ENCODE measurements around the gene ELAVL1.
A peak's percentile ranks its signal among the peaks of the same experiment; 100 is the strongest.
"Not testable (repeated sequence)": the region's sequence is repeated elsewhere in the genome, so short reads cannot be mapped to it uniquely, and the experiment has no call there.

The ELAVL1 gene

DNA sequence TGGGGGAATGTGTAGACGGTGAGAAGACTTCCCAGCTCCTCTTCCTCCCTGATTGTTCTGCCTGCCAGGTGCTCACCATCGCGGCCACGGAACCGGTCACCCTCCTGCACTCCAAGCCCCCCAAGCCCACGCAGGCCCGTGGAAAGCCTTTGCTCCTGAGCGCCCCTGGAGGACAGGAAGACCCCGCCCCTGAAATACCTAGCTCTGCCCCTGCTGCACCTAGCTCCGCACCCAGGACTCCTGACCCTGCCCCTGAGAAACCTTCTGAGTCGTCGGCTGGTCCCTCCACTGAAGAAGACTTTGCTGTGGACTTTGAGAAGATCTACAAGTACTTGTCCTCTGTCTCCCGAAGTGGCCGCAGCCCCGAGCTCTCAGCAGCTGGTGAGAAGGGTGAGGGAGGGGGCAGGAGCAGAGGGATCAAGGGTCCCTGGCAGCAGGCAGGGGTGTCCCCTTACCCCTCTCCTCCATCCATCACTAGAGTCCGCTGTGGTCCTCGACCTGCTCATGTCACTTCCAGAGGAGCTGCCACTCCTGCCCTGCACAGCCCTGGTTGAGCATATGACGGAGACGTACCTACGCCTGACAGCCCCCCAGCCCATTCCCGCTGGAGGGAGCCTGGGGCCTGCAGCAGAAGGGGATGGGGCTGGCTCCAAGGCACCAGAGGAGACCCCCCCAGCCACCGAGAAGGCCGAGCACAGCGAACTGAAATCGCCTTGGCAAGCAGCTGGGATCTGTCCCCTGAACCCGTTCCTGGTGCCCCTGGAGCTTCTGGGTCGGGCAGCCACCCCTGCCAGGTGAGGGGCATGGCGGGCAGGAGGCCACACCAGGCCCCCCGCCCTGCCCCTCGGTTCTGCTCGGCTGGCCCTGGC is 83.2 kb downstream of the ELAVL1 start:
- DNase-seq (ENCODE audit: low read depth): no peak

DNA sequence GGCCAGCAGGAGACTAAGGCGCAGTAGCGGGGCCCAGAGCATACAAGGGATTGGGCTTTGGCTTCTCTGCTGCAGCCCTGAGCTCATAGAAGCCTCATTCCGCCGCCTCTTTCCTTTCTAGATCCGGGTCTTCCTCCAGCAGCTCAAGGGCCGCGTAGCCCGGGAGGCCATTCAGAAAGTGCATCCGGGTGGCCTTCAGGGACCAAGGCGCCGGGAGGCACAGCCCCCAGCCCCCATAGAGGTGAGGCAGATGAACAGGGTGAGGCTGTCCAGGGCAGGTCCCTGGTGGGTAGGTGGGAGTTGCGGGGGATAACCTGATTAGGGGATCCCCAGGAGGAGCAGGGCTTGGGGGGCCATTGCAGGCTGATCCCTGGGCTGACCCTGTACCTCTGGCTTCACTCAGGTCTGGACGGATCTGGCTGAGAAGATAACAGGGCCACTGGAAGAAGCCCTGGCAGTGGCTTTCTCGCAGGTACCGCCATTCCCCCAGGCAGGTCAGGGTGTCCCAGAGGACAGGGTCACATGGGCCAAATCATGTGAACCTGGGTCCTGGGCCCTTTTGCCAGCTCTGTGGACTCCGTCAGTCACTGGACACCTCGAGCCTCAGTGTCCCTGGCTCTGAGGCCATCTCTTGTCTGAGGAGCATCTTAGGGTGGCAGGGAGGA is 84.0 kb downstream of the ELAVL1 start:
- DNase-seq (ENCODE audit: low read depth): no peak

DNA sequence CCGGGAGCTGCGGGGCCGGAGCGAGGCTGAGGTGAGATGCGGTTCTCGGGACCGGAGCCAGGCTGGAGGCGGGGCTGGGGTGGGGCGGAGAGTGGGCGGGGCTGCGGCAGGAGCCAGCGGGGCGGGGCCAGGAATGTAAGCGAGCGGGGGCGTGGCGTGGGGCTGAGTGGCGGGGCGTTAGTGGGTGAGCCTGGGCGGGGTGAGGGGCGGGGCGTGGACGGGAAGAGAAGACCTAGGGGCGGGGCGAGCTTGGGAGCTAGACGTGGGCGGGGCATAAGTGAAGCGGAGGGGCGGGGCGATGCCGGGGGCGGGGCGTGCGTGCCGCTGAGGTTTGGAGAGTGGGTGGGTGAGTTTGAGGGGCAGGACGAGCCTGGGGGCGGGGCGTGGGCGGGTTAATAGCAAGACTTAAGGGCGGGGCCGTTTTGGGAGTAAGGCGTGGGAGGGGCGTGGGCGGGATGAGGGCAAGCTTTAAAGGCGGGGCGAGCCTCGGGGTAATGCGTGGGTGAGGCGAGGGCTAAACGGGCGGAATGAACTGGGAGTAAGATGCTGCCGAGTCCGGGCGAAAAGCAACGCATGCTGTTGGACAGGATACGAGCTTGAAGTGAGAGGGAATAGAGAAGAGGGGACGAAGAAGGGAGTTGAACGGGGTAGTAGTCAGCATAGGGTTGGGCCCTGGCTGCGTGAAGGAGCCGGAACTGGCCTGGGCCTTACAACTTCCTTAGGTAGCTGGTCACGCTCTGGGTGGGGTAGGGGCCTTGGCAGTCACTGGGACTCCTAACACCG is 84.7 kb downstream of the ELAVL1 start:
- DNase-seq (ENCODE audit: low read depth): peak; percentile 100

DNA sequence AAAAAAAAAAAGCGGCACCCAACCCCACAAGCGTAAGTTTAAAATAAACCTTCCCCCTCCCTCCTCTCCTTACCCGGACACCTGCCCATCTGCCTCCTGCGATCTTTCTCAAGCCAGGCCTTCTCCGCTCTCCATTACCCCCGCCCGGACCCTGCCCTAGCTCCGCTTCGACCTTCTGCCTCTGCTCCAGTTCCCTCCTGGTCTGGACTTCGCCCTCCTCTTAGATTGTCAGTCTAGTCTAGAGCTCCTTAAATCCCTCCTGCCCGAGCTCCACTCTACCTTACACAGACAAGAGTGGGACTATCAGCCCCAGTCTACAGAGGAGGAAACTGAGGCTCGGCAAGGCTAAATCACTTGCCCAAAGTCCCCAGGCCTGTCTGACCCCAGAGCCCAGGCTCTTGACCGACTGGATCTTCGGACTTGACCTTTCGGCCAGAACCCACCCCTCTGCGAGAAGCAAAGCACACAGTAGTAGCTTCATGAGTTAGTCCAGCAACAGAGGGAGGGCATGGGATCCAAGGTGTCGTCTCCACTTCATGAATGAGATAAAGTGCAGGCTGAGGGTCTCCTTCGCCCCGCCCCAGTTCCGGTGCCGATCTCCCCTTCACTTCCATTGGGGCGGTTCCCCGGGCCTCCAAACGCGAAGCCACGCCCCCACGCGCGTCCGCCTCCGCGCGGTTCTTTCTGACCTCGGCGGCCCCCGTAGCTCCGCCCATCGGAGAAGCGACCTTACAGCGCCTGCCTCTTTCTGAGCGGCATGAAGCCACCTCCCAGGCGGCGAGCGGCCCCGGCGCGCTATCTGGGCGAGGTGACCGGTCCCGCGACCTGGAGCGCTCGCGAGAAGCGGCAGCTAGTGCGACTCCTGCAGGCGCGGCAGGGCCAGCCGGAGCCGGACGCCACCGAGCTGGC is 85.6 kb downstream of the ELAVL1 start, which contains the start of gene SNAPC2:
Gene SNAPC2, plus strand, starts transcription at position 729 of the 909 bp plus-strand sequence. Its CDS starts 29 bp downstream, at position 758.
- DNase-seq (ENCODE audit: low read depth): peak; percentile 94

DNA sequence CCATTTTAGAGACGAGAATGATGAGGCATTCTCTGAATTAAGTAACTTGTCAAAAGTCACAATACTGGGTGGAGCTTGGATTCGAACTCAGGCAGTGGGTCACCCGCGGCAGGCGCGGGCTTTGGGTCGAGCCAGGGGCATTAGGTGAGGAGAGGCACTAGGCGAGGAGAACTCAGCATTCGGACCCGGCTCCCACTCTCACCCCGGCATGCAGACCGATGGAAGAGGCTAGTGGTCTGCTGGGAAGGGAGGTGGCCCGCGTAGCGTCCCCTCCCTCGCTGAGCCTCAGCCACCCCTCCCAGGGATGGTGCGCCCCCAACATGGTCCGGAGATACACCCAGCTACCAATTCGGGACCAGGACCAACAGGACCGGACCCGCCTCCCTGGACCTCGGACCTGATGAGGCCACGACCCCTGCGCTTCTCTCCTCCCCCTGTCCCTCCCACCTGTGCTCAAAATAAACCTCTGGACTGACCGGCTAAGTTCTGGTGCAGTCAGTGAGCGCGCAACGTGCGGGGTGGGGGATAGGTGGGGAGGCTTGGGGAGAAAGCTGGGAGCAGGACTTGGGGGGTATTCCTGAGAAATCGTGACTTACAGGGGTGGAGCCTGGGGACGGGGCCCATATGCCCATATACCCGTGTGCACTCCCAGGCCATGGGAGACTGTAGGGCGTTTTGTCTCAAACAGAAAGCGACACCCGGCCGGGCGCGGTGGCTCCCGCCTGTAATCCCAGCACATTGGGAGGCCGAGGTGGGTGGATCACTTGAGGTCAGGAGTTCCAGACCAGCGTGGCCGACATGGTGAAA is 86.6 kb downstream of the ELAVL1 start:
- DNase-seq (ENCODE audit: low read depth): no peak

DNA sequence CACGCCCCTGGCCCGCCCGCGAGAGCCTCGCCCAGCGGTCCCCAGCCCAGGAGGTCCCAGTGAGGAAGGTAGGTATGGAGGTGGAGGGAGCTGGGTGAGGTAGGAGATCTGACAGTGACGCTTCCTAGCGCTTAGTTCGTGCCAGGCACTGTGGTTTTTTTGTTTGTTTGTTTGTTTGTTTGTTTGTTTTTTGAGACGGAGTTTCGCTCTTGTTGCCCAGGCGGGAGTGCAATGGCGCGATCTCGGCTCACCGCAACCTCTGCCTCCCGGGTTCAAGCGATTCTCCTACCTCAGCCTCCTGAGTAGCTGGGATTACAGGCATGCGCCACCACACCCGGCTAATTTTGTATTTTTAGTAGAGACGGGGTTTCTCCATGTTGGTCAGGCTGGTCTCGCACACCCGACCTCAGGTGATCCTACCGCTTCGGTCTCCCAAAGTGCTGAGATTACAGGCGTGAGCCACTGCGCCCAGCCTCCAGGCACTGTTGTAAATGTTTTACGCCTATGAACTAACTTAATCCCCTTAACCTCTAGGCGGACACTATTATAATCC is 87.3 kb downstream of the ELAVL1 start:
- not testable (repeated sequence) for DNase-seq (ENCODE audit: low read depth)

DNA sequence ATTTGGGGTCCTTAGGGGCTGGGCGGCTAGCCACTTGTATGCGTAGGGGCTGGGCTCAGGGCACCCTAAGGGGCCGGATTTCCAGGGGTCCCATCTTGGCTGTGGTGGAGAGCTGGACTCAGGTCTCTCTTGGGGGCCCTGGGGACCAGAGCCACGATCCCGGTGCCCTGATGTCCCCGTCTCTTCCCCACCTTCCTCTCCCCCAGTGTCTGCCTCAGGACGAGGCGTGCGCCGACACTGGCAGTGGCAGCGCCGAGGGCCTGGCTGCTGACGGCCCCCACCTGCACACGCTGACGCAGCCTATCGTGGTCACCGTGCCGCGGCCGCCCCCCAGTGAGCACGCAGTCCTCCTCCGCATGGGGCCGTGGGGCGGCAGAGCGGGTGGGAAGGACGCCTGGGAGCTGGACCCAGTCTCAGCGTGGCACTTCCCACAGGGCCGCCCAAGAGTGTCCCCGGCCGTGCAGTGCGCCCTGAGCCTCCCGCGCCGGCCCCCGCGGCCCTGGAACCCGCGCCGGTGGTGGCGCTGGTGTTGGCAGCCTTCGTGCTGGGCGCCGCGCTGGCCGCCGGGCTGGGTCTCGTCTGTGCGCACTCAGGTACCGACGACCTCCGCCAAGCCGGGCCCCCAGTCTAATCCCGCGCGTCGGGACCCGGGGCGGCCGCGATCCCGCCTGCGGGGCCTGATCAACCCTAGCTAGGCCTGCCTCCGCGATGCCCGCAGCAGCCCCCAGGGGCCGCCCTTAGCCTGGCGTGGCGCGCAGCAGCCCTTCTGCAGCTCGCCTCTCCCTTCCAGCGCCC is 88.0 kb downstream of the ELAVL1 start:
- peak; percentile 39 for DNase-seq (ENCODE audit: low read depth)

DNA sequence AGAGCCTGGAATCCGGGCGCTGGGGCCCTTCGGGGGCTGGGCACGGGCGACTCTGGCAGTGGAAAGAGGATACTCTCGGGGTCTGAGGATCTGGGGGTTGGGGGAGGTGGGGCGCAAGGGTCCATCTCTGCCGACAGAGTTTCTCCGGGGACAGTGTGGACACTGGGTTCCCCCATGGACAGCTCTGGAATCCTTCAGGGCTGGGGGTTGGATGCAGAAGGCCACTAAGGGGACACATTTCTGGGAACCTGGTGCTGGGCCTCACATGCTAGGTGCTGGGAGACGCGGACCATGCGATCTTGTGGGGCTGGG is 88.5 kb downstream of the ELAVL1 start:
- DNase-seq (ENCODE audit: low read depth): no peak

DNA sequence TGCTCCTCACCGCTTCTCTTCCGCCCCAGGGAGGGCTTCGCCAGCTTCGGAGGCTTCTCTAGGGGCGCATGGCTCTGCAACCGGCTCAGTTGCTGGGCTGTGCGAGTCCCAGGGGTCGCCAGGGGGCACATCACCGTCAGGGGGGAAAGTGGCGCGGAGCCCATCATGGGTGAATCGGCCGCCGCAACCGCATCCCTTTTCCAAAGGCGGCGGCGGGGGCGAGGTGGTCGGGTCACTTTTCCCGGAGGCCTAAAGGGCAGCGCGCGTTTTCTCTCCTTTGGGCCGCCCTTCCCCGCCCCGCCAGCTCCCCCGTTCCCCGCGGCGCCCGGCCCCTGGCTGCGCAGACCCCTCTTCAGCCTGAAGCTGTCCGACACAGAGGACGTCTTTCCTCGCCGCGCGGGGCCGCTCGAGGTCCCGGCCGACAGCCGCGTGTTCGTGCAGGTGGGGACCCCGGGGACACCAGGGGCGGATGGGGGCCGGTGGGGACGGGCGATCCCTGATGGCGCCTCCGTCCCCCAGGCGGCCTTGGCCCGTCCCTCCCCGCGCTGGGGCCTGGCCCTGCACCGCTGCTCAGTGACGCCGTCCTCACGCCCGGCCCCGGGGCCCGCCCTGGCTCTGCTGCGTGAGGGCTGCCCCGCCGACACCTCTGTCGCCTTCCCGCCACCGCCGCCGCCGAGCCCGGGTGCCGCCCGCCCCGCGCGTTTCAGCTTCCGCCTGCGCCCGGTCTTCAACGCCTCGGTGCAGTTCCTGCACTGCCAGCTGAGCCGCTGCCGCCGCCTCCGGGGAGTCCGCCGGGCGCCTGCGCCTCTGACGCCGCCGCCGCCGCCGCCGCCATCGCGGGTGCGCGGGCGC is 89.1 kb downstream of the ELAVL1 start:
- DNase-seq (ENCODE audit: low read depth): no peak

DNA sequence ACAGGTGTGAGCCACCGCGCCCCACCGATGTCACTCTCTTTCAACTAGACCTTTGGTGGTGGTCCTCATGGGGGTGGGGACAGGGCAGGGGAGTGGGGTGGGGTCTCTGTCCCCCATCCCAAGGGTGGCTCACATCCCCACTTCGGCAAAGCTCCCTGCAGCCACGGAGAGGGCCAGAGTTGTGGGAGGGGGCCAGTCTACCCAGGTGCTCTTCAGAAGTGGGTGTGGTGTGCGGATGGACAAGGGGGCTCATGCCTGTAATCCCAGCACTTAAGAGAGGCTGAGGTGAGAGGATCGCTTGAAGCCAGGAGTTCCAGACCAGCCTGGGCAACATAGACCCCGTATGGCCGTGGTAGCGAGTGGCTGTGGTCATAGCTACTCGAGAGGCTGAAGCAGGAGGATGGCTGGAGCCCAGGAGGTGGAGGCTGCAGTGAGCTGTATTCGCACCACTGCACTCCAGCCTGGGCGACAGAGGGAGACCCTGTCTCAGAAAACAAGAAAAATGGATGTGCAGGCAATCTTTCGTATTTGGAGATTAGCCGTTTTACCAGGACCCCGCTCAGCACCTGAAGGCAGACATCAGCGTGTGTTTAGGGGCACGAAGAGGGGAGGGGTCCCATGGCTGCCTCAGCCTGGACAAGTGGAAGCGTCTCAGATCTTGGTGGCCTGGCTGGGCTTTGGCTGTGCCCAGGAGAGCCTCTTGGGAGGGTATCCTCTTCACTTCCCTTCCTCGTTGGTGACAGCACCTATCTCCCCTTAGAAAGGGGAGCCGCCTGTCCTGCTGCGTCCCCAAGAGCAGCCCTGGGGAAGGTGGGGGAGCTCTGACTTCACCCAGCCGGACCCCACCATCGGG is 90.0 kb downstream of the ELAVL1 start:
- no peak for DNase-seq (ENCODE audit: low read depth)

DNA sequence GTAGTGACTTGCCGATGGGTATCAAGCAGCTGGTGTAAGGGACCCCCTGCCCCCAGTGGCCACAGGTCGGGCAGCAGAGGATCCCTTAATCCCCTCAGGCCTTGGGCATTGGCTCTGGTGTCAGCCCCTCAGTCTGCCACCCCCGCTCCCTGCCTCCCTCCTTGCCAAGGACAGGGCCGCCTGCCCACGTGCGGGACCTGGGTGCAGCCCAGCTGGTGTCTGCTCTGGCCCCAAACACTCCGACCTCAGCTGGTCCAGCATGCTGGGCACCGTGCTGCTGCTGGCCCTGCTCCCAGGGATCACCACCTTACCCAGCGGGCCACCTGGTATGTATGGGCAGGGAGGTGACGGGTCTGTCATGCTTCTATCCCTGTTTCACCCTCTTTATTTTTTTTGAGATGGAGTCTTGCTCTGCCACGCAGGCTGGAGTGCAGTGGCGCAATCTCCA is 90.8 kb downstream of the ELAVL1 start, which contains the start of gene TGFBR3L:
Gene TGFBR3L, plus strand, starts transcription at position 233 of the 448 bp plus-strand sequence.
- DNase-seq (ENCODE audit: low read depth): no peak

DNA sequence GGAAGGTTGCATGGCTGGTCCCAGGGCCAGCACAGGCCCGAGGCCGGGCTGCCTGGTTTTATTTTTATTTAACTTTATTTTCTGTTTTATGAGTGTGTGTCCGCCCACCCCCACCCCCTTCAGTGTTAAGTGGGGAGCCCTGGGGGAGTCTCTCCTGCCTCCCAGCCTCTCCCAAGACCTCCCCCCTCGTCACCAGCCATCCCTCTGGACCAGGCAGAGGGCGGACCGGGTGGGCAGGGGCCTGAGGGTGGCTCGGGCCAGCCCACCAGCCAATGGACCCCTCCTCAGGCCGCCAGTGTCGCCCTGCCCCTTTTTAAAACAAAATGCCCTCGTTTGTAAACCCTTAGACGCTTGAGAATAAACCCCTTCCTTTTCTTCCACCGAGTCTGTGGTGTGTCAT is 91.3 kb downstream of the ELAVL1 start:
- no peak for DNase-seq (ENCODE audit: low read depth)

DNA sequence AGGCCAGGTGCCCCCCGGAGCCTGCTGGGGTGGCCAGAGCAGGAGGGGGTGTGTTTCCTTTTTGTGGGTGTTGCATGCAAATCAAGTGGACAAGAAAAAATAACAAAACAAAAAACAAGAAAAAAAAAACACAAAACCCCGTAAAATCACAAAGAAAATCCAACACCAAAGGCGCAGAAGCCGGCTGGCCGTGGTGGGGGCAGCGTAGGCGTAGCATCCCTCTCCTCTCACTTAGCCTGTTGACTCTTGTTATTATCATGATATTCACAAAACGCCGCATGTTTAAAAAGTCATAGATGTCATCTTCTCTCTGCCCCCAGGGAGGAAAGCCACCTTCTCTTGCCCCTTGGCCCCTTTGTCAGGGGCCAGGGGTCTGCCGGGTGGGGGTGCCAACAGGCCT is 91.8 kb downstream of the ELAVL1 start:
- no peak for DNase-seq (ENCODE audit: low read depth)

DNA sequence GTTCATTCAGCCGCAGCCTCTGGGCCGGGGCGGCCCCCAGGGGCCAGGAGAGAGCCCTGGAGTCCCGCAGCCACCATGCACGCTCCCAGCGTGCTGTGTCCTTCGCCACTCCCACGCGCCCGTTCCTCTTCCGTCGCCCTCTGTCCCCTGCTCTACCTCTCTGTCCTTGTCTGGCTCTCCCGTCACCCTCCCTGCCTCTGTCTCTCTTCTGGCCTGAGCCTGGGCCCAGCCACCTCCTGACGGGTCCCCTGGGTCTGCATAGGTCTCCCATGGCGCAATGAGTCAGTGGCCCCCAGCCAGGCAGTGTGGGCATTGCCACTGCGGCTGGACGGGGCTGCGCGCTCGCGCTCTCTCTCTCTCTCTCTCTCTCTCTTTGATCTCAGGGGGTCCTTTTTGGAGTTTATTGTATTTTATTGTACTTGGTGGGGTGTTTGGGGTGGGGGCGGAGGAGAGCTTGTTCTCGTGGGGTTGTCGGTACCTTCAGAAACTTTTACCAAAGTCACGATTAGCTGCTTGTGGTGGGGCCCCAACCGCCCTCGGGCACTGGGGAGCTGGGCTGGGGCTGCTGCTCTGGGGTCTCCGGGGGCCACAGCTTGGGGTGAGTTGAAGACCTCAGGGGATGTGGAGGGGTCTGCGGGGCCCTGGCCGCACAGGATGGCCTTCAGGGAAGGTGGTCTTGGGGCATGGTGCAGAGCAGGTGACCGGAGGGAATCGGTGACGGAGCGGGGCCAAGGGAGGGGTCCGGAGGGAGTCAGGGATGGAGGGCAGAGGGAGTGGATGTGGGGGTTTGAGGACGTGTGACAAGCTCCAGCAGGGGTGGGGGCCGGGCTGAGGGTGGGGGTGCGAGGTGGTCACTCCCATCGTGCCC is 92.5 kb downstream of the ELAVL1 start:
- no peak for DNase-seq (ENCODE audit: low read depth)

DNA sequence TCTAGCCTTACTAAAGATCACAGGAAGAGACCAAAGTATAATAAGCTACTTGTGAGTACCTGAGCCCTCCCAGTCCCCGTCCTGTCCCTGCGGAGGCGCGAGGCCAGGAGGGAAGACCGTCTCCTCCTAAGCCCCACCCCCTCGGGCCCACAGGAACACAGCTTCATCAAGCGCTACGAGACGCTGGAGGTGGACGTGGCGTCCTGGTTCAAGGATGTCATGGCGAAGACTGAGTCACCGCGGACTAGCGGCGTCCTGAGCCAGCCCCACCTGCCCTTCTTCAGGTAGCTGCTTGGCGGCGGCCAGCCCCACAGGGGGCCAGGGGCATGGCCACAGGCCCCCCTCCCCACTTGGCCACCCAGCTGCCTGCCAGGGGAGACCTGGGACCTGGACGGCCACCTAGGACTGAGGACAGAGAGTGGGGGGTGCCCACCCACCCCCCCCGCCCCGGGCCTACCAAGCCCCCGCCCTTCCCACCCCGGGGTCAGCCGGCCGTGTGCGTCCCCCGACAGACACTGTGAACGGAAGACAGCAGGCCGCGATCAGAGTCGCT is 93.2 kb downstream of the ELAVL1 start:
- DNase-seq (ENCODE audit: low read depth): no peak

DNA sequence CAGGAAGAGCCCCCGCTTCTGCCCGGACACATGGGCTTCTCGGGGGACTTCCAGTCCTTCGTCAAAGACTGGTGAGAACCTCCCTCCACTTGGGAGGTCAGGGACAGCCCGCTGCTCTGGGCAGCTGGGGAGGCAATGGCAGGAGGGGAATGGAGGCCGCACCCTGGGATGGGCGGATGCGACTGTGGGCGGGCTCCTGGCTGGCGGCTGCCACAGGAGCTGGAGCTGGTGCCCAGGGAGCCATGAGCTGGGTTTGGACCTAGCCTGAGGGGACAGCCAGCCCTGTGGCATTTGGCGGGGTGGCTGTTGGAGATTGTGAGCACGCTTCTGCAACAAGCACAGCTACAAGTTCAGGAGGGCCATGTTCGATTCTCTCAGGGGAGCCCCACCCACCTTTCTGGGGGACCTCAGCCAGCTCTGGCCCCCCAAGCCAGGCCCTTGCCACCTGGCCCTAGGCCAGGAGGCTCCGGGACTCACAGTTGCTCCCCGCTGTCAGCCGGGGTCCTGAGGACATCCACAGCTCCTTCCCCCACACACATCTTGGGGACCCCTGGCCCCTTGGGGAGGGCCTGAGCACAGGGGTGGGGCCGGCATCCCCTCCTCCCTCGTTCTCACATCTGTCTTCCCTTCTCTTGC is 93.8 kb downstream of the ELAVL1 start:
- DNase-seq (ENCODE audit: low read depth): no peak
